ENCODE measurements around the gene C10orf120.

The C10orf120 gene

DNA sequence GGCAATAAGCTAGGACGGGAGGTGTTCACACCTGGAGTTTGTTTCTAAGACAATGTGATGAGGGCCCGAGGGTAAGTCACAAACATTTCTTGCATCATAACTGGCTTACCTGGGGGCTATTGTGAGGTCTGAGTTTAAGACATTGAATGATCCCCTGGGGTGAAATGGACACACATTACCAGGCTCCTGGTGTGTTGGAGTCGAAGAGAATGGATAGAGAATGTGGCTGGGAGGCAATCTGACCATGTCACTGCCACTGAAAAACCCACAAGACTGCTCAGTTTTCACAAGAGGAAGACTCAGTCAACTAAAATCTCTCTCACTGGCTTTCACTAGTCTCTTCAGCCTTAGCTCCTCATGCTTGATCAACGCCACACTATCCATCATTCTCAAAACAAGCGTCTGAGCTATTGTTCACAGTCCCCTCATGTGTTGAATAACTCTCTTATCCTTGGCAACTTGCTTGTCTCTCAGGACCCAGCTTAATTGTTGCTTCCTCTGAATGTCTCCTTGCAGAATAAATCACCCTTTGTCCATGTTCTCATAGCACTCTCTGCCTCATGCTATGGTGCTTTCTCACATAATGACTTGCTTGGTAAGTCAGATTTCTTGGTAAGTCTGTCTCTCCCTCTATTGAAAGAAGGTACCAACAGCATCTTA is at the start of gene C10orf120:
TSS of gene C10orf120 (minus strand) at position 51 of the 660 bp plus-strand sequence. CDS start 56 bp downstream, outside the sequence.
- no peak for FAIRE-seq

- FAIRE-seq: no peak
Measured at GRCh38 chr10:122748496-122748895, 48.9 kb upstream of the C10orf120 start.

GRCh38 chr10:122746408-122746807 is 46.8 kb upstream of the C10orf120 start:
- FAIRE-seq: no peak

- no peak for FAIRE-seq
Measured at GRCh38 chr10:122744257-122744656, 44.6 kb upstream of the C10orf120 start.

GRCh38 chr10:122740640-122741039 is 41.0 kb upstream of the C10orf120 start:
- no peak for FAIRE-seq

DNA sequence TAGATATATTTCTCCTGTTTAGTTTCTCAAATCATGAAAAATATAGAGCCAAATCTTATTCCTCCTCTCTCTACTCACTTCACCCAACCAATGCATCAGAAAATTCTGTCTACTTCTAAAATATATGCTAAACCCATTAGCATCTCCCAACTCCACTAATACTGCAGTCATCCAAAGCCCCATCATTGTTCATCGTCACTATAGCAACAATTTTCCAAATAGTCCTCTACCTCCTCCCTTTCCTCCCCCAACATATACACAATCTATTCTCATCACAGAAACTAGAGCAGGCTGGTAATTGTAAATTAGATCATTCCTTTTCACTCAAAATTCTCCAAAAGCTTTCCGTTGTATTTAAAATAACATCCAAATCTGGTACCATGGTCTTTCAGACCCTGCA is 38.4 kb upstream of the C10orf120 start:
- no peak for FAIRE-seq

GRCh38 chr10:122733931-122734665 is 34.5 kb upstream of the C10orf120 start:
- FAIRE-seq: no peak

GRCh38 chr10:122733443-122733842 is 33.8 kb upstream of the C10orf120 start:
- no peak for FAIRE-seq

GRCh38 chr10:122730238-122730637 is 30.6 kb upstream of the C10orf120 start:
- FAIRE-seq: no peak

GRCh38 chr10:122729126-122729525 is 29.5 kb upstream of the C10orf120 start:
- FAIRE-seq: no peak

- FAIRE-seq: no peak
Measured at GRCh38 chr10:122727426-122727825, 27.8 kb upstream of the C10orf120 start.

- no peak for FAIRE-seq
Measured at GRCh38 chr10:122725768-122726167, 26.1 kb upstream of the C10orf120 start.

DNA sequence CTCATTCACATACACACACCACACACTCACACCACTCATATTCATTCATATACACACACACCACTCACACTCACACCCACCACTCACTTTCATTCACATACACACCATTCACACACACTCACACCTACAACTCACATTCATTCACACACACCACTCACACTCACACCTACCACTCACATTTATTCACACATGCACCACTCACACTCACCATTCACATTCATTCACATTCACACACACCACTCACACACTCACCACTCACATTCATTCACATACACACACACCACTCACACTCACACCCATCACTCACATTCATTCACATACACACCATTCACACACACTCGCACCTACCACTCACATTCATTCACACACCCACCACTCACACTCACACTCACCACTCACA is 25.4 kb upstream of the C10orf120 start:
- FAIRE-seq: no peak

DNA sequence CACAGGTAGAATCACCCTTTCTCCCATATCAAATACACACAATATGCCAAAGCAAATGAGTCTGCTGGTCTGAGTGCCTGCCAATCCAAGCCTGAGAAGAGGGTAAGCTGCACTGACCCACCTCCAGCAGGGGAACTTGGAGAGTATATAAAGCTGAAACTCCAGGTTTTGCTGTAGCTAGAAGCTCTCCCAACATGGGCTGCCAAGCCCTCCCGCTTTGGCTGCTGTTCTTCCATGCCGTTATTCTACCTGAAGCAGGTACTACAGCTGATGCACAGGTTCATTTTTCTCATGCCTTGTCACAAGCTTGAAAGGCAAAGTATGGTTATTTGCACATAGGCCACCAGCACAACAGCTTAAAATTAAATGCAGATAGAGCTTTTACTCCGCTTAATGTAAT is 21.5 kb upstream of the C10orf120 start:
- no peak for FAIRE-seq

DNA sequence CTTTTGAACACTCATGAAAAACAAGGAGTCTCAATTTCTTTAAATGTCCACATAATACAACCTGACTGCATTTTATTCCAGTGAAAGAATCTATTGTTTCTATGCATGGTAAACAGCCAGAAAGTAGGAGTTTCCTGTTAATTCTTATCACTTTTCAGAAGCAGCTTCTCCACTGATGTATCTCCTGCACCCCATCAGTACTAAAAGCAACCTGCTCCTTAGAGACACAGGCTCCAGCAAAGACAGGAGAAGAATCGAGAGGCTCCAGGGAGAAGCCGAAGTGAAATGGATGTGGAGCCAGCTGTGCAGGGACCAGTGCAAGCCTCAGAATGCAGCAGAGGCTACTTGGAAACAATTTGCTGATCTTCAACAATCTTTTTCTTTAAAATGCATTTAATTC is 16.4 kb upstream of the C10orf120 start:
- no peak for FAIRE-seq

DNA sequence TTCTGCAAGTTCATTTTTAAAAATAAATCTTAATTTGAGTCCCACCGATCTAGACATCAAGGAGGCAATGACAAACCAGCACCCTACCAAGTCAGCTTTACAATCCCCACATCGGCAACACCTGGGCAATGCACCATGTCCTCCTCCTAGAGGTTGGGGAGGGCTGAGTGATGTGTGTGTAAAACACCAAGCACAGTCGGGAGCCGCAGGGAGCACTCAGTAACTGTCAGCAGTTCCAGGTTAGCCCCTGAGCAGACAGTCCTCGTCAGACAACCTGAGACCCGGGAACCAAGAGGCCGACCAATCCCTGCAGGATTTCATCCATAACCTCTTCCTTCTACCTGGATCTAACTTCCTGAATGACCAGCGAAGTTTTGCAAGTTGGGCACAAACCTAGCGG is 15.9 kb upstream of the C10orf120 start:
- no peak for FAIRE-seq

GRCh38 chr10:122713091-122713885 is 13.6 kb upstream of the C10orf120 start:
- no peak for FAIRE-seq

DNA sequence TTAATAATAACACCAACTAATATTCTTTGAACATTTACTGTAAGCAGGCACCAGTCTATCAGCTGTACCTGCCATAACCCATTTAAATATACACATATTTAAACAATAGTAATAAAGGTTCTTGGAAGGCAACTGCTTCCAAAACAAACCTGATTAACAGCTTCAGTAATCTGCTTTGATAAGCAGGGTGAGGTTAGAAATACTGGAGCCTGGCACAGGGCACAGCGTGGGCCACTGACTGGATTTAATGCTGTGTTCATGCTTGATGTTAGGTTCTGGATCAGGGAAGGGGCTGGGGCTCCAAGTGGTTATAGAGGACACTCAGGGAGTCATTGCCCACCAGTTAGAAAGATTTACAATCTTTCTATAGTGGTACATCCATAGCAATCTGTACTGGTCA is 10.9 kb upstream of the C10orf120 start:
- no peak for FAIRE-seq

DNA sequence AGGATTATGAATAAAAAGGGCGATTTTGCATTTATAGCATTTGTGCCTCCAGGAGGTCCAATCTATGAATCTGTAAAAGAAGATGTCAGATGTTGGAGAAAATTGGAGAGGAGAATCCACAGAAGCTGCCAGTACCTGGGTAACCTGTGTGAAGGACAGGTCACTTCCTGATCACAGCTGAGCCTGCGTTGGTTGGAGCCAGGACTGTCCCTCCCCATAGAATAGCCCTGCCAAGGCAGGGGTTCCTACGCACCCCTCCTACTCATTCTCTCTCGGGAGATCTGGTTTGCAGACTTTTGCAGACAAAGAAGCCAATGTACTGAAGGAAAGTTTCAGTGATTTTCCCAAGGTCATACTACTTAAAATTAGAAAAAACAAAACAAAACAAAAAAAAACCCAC is 10.3 kb upstream of the C10orf120 start:
- no peak for FAIRE-seq

- FAIRE-seq: no peak
Measured at GRCh38 chr10:122707535-122707934, 7.9 kb upstream of the C10orf120 start.

DNA sequence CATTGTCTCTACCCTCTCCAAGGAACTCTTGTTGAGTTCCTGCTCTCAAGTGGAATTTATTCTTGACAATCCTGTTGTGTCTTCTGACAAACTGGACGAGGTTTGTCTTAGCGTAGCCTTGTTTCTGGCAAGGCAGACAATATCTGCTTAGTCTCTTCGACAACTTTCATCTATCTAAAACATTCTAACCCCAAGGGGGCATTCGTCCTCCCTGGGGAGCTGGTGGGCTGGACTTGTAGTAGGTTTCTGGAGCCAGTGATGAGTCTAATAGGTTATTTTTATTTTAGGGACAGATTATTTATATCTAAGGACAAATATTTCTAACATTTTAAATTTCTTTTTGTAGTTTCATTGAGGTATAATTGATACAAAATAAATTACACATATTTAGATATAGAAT is 7.3 kb upstream of the C10orf120 start:
- FAIRE-seq: no peak

- FAIRE-seq: no peak
Measured at GRCh38 chr10:122706467-122706866, 6.8 kb upstream of the C10orf120 start.

Measured in G401.6 (cell line).